Stomach (tissue), 9 donors: ENCODE data around the gene ANKLE1. TPM values are rescaled to one million over a fixed set of nuclear protein-coding genes. Genes with fewer than 3 reads are reported as not detected.
A peak's percentile ranks its signal among the peaks of the same experiment; 100 is the strongest.

Experiments used
- DNase-seq, 2 donors: peaks; one replicate each; pipeline versions ENCODE4 v3.0.0 to v3.0.0-alpha.2; 2013 to 2019
- H3K27ac ChIP-seq, 5 donors: fragments of 200-600 bp in 4 of 5; sonication (generic) in 4 of 5; one replicate each; pipeline ENCODE4 v1.5.1; 2013 to 2019; ENCODE audit warnings: mild to moderate bottlenecking in 1 of 5, moderate library complexity in 1 of 5
- H3K27me3 ChIP-seq, 3 donors: fragments of 200-600 bp; sonication (generic); one replicate each; pipeline ENCODE4 v1.5.1; 2017 to 2019; ENCODE audit warnings: mixed run types in 1 of 3
- H3K36me3 ChIP-seq, 4 donors: fragments of 200-600 bp; sonication (generic); 1 replicate in 3 of 4; 2 replicates in 1 of 4; pipeline ENCODE4 v1.5.1; 2016 to 2019
- H3K4me1 ChIP-seq, 4 donors: fragments of 200-600 bp; sonication (generic); one replicate each; pipeline ENCODE4 v1.5.1; 2016 to 2019
- H3K4me3 ChIP-seq, 4 donors: fragments of 200-600 bp; sonication (generic) in 3 of 4; one replicate each; pipeline ENCODE4 v1.5.1; 2016 to 2019; ENCODE audit warnings: mild to moderate bottlenecking in 1 of 4
- H3K9me3 ChIP-seq, 4 donors: fragments of 200-600 bp; sonication (generic); one replicate each; pipeline ENCODE4 v1.5.1; 2016 to 2019
- EP300 ChIP-seq: sonication (generic); formaldehyde crosslinking; IDR thresholded peaks from one replicate; pipeline ENCODE4 v1.6.1; 2017; ENCODE audit warnings: antibody characterized with exemption
- POLR2A ChIP-seq, 4 donors: fragments of 450-650 bp; IDR thresholded peaks; one replicate each; pipeline ENCODE4 v1.6.1; 2016; ENCODE audit warnings: antibody characterized with exemption in 4 of 4, control low read depth in 2 of 4, mild to moderate bottlenecking in 1 of 4, moderate library complexity in 1 of 4
- POLR2AphosphoS5 ChIP-seq, 3 donors: sonication (generic); formaldehyde crosslinking; IDR thresholded peaks; one replicate each; pipeline ENCODE4 v1.6.1; 2016; ENCODE audit warnings: antibody characterized with exemption in 3 of 3
- whole genome bisulfite sequencing, 5 donors: extraction: QIAGEN DNeasy Blood & Tissue Kit in 3 of 5; methylation state at CpG; one replicate each; pipeline versions ENCODE4 v1.1.5 to v1.1.7; 2013 to 2018; 5-methylcytosine and 5-hydroxymethylcytosine counted together
- intact Hi-C: fragments of 100-400 bp; cut with DNase I; formaldehyde crosslinking; loops from one replicate; pipeline ENCODE4 v1.15.1; 2023; ENCODE audit warnings: low total_unique reads
- polyA plus RNA-seq, 3 donors: library from polyadenylated mRNA; stranded (reverse); fragments of 200-250 nt; gene quantifications; one replicate each; pipeline ENCODE4 v1.2.3, GENCODE V29; 2013
- total RNA-seq, 5 donors: library from RNA; depleted of rRNA; stranded (reverse); fragments of >200 nt; gene quantifications; one replicate each; pipeline versions ENCODE4 v1.1.0 to v1.2.3, GENCODE V29; 2014 to 2016
- TF ChIP-seq, protein P1 (sequence below), 7 experiments: fragments of 450-650 bp in 4 of 7; fragments of 200-600 bp in 3 of 7; sonication (generic) in 3 of 7; IDR thresholded peaks; one replicate each; pipeline ENCODE4 v1.5.1; 2016 to 2019; ENCODE audit warnings: antibody characterized with exemption in 7 of 7, control low read depth in 2 of 7, mild to moderate bottlenecking in 1 of 7
- donor health status: healthy with polysubstance abuse.
- donor health status: Bipolar disorder and iron deficiency.
- donor health status: healthy.

Gene ANKLE1
- total and polyA plus RNA-seq, 8 donors: 0.18 to 0.63 TPM; not detected in 6

DNA sequence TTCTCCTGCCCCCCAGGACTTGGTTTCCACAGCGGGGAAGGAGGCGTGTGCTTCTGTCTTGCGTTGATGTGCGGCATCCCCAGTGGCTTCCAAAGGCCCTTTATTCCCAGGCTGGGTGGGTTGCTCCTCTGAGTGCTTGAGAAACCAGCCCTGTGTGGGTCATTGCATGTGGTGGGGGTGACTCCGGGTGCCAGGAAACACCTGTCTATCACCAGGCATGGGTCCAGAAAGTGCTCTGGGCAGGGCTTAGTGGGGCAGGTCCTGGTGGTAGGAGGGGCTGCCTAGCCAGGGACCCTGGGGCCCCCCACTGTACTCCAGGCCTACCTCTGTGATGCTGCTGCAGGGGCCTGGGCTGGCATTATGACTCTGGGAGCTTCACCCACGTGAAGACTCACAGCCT lies 37.3 kb downstream of the ANKLE1 start:
- peak overlapping the region in 1 of 5 donors; percentile 14 for H3K27ac ChIP-seq
- intact Hi-C loops: no loop called here
- 74 to 92% (median 77%) methylated on average over 5 to 6 of the region's 6 CpGs for WGBS, 5 donors

DNA sequence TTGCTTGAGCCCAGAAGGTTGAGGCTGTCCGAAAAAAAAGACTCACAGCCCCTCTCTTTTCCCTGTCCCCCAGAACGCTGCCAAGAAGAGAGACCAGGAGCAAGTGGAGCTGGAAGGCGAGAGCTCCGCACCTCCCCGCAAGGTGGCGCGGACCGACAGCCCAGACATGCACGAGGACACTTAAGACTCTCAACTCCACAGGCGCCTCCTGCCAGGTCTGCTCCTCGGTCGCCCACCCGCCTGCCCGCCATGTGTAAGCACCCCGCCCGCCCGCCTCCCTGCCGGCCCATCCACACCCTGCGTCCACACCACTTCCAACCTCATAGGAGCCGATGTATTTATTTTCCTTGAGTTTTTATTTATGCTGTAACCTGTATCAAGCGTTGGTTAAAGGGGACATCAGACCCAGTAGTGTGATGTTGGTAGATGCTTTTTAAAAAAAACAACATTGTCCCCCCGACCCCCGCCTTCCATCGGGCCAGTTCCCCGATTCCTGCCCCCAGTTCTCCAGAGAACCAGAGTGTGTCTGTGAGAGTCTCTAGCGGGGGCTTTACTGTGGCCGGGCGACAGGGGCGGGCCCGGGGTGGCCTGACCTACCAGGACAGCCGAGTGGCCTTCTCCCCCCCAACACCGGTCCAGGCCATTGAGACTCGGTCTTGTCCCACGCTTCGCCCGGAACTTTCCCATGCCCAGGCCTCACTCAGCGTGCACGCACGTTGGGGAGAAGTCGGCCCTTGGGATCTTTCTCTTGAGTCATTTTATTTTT lies 38.0 kb downstream of the ANKLE1 start:
- no peak for DNase-seq
- no peak for TF ChIP-seq POLR2A (IDR thresholded peaks at IDR 0.05)
- TF ChIP-seq, protein P1, sequence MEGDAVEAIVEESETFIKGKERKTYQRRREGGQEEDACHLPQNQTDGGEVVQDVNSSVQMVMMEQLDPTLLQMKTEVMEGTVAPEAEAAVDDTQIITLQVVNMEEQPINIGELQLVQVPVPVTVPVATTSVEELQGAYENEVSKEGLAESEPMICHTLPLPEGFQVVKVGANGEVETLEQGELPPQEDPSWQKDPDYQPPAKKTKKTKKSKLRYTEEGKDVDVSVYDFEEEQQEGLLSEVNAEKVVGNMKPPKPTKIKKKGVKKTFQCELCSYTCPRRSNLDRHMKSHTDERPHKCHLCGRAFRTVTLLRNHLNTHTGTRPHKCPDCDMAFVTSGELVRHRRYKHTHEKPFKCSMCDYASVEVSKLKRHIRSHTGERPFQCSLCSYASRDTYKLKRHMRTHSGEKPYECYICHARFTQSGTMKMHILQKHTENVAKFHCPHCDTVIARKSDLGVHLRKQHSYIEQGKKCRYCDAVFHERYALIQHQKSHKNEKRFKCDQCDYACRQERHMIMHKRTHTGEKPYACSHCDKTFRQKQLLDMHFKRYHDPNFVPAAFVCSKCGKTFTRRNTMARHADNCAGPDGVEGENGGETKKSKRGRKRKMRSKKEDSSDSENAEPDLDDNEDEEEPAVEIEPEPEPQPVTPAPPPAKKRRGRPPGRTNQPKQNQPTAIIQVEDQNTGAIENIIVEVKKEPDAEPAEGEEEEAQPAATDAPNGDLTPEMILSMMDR (IDR thresholded peaks at IDR 0.05): no peak
- TF ChIP-seq EP300: no peak
- no peak overlapping the region for H3K27ac ChIP-seq
- no peaks in the 10 kb centered on the region for H3K9me3 ChIP-seq
- H3K36me3 ChIP-seq: peaks cover 57 to 83% (median 74%) of the 10 kb centered on the region in 4 donors
- H3K27me3 ChIP-seq: no peaks in the 10 kb centered on the region
- H3K4me1 ChIP-seq: peaks cover 0 to 26% (median 10%) of the 10 kb centered on the region in 4 donors
- intact Hi-C loops: no loop called here
- no peak overlapping the region for H3K4me3 ChIP-seq
- 87 to 94% (median 90%) methylated on average over 39 to 40 of the region's 40 CpGs for WGBS, 5 donors

More for the DNA sequence above, 37.3 kb downstream of the ANKLE1 start:
- no peaks in the 10 kb centered on the region for H3K27me3 ChIP-seq
- H3K4me1 ChIP-seq: peaks cover 0 to 26% (median 12%) of the 10 kb centered on the region in 4 donors
- H3K9me3 ChIP-seq: no peaks in the 10 kb centered on the region
- H3K36me3 ChIP-seq: peaks cover 64 to 87% (median 77%) of the 10 kb centered on the region in 4 donors
- H3K4me3 ChIP-seq: no peak overlapping the region
- TF ChIP-seq POLR2AphosphoS5 (IDR thresholded peaks at IDR 0.05) (no peak), POLR2A (IDR thresholded peaks at IDR 0.05) (no peak), EP300 (no peak)
- TF ChIP-seq, protein P1 (IDR thresholded peaks at IDR 0.05): no peak
- no peak for DNase-seq

DNA sequence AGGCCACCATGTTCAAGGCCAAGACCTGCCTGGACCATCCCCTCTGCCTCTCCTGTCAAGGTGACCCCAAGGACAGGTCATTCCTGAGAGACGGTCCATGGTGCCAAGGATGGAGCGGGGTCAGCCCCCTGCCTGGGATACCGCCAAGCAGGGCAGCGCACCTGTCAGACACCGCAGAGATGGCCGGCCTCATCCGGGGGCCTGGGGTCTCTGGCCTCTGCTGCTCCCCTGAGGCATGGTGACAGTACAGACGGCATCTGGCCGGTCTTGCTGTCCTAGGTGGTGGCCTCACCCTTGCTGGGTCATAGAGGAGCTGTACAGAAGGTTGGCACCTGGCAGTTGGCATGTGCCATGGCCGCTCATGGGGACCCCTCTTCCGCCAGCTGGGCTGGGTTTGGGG lies 38.7 kb downstream of the ANKLE1 start:
- H3K9me3 ChIP-seq: no peaks in the 10 kb centered on the region
- no peak overlapping the region for H3K27ac ChIP-seq
- intact Hi-C loops: no loop called here
- TF ChIP-seq EP300 (no peak), POLR2AphosphoS5 (IDR thresholded peaks at IDR 0.05) (no peak), POLR2A (IDR thresholded peaks at IDR 0.05) (no peak)
- TF ChIP-seq, protein P1 (IDR thresholded peaks at IDR 0.05): no peak
- no peak overlapping the region for H3K4me3 ChIP-seq
- H3K4me1 ChIP-seq: peaks cover 0 to 26% (median 10%) of the 10 kb centered on the region in 4 donors
- H3K36me3 ChIP-seq: peaks cover 52 to 83% (median 76%) of the 10 kb centered on the region in 4 donors
- WGBS, 5 donors: 80 to 96% (median 89%) methylated on average over 4 to 11 of the region's 11 CpGs
- no peak for DNase-seq
- no peaks in the 10 kb centered on the region for H3K27me3 ChIP-seq

DNA sequence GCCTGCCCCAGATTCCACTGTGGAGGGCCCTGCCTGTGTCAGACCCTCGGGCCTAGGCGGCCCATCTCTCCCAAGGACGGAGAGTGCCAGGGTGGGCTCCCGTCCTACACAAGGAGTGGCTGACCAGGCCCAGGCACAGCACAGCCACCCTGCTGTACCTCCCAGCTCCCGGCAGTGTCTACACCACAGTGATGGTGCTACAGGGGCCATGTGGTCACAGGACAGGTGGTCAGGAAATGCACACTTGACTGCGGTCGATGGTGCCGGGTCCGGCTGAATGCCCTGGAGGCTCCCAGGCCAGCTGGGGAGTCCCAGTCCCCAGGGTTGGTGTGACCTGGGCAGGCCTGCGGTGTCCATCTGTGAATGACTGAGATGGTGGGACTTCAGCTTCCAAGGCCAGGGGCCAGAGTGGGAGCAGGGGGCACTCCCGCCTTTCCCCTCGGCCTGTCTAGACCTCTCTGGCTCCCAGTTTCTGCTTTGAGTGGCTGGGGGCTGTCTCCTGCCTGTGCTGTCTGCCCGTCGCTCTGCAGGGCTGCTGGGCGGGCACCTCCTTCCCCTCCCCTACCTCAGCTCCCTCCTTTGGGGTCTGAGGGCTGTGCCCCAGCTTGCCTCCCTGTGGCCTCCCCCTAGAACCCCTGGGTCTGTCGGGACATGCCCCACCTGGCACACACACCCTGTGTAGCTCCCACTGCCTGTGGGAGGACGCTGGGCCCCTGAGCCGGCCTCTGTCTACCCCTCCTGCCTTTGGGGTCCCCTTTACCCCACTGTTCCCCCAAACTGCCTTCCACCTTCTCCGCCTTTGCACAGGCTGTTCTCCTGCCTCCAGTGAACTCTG lies 40.2 kb downstream of the ANKLE1 start:
- no peak overlapping the region for H3K27ac ChIP-seq
- H3K4me3 ChIP-seq: no peak overlapping the region
- DNase-seq: peak in 1 of 2 donors; percentile 15
- 86 to 92% (median 91%) methylated on average over 12 to 19 of the region's 19 CpGs for WGBS, 5 donors
- TF ChIP-seq, protein P1 (IDR thresholded peaks at IDR 0.05): no peak
- TF ChIP-seq EP300: no peak
- no peak for TF ChIP-seq POLR2A (IDR thresholded peaks at IDR 0.05)
- TF ChIP-seq POLR2AphosphoS5 (IDR thresholded peaks at IDR 0.05): no peak
- peaks cover 41 to 68% (median 62%) of the 10 kb centered on the region in 4 donors for H3K36me3 ChIP-seq
- intact Hi-C loops: no loop called here
- H3K9me3 ChIP-seq: no peaks in the 10 kb centered on the region
- peaks cover 0 to 23% (median 13%) of the 10 kb centered on the region in 4 donors for H3K4me1 ChIP-seq
- H3K27me3 ChIP-seq: no peaks in the 10 kb centered on the region
